T-helper 2 cell treated with Interferon-gamma antibody and Interleukin-4, amounts not matched to agents 5 μg/mL and 100 μg/mL, for 36 hours (primary cell): ENCODE data around the gene GCGR.
"Not testable (repeated sequence)": the region's sequence is repeated elsewhere in the genome, so short reads cannot be mapped to it uniquely, and the experiment has no call there.

Source experiments
- DNase-seq: peaks from one replicate; pipeline ENCODE4 v3.0.0; 2021; ENCODE audit warnings: low spot score
- H3K27ac Mint-ChIP-seq: one replicate; pipeline ENCODE4 v1.8.0; 2021; ENCODE audit warnings: mild to moderate bottlenecking, mixed read lengths
- H3K27me3 Mint-ChIP-seq: one replicate; pipeline ENCODE4 v1.8.0; 2021; ENCODE audit warnings: low read depth, mixed read lengths
- H3K36me3 Mint-ChIP-seq: one replicate; pipeline ENCODE4 v1.8.0; 2021; ENCODE audit warnings: low read depth, mixed read lengths
- H3K4me1 Mint-ChIP-seq: one replicate; pipeline ENCODE4 v1.8.0; 2021; ENCODE audit warnings: low read depth, mixed read lengths
- H3K4me3 Mint-ChIP-seq: one replicate; pipeline ENCODE4 v1.8.0; 2022; ENCODE audit warnings: mild to moderate bottlenecking, moderate library complexity, mixed read lengths
- H3K9me3 Mint-ChIP-seq: one replicate; pipeline ENCODE4 v1.8.0; 2021; ENCODE audit warnings: mixed read lengths

The GCGR gene

GRCh38 chr17:81833160-81833920 lies 29.4 kb downstream of the GCGR start, which contains the start of gene MCRIP1:
MCRIP1 (minus strand) TSS chr17:81833291; CDS start chr17:81824506, 8,785 bp downstream.
- H3K27me3 Mint-ChIP-seq = no peaks in the 10 kb centered on the region
- H3K4me3 Mint-ChIP-seq = peak within 1 kb of the TSS; percentile 88
- peaks cover 17% of the 10 kb centered on the region for H3K4me1 Mint-ChIP-seq
- H3K9me3 Mint-ChIP-seq = no peaks in the 10 kb centered on the region
- peak; percentile 98 for DNase-seq
- H3K27ac Mint-ChIP-seq = peak within 1 kb of the TSS; percentile 89
- H3K36me3 Mint-ChIP-seq = no peaks in the 10 kb centered on the region

DNA sequence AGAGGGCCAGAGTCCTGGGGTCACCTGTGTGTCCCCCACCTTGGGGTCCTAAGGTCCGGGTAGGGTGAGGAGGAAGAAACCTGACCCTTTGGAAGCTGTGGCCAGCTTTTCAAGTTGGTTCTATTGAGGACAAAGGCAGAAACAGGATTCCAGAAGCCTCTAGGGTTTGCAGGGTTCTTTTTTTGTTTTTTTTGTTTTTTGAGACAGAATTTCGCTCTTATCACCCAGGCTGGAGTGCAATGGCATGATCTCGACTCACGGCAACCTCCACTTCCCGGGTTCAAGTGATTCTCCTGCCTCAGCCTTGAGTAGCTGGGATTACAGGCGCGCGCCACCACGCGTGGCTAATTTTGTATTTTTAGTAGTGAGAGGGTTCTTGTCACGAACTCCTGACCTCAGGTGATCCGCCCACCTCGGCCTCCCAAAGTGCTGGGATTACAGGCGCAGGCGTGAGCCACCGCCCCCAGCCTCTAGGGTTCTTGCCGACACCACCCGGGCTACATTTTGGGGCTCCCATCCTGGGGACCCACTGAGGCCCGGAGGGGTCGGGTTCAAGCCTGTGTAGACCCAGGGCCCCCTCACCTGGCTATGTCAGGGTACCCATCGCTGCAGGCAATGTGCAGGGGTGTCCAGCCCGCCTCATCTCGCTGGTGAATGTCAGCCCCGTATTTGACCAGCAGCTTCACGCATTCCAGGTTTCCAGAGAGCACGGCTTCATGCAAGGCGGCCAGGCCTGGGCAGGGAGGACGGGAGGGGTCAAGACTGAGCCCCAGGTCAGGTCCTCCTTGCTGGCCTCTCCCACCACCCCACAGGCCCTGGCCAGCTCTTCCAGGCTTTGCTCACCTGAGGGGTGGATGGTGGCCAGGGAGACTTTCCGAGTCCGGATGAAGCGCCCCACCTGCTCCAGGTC lies 30.2 kb downstream of the GCGR start:
- Mint-ChIP-seq H3K36me3 (no peaks in the 10 kb centered on the region), H3K4me3 (peak overlapping the region; percentile 78), H3K27ac (peak overlapping the region; percentile 82), H3K4me1 (peaks cover 17% of the 10 kb centered on the region), H3K27me3 (no peaks in the 10 kb centered on the region), H3K9me3 (no peaks in the 10 kb centered on the region)
- no peak for DNase-seq

GRCh38 chr17:81834831-81835267 lies 30.9 kb downstream of the GCGR start, which contains the start of gene PPP1R27:
PPP1R27 (minus strand) TSS chr17:81835050; CDS start chr17:81834953, 97 bp downstream.
- Mint-ChIP-seq H3K36me3 (no peaks in the 10 kb centered on the region), H3K4me3 (peak within 1 kb of the TSS; percentile 78), H3K27ac (peak within 1 kb of the TSS; percentile 82), H3K27me3 (no peaks in the 10 kb centered on the region), H3K4me1 (peaks cover 17% of the 10 kb centered on the region), H3K9me3 (no peaks in the 10 kb centered on the region)
- no peak for DNase-seq

GRCh38 chr17:81837641-81838040 lies 33.7 kb downstream of the GCGR start:
- Mint-ChIP-seq H3K9me3 (no peaks in the 10 kb centered on the region), H3K27me3 (no peaks in the 10 kb centered on the region), H3K4me3 (no peak overlapping the region), H3K27ac (no peak overlapping the region), H3K4me1 (peaks cover 4% of the 10 kb centered on the region), H3K36me3 (no peaks in the 10 kb centered on the region)
- no peak for DNase-seq

- H3K4me1 Mint-ChIP-seq = peaks cover 2% of the 10 kb centered on the region
- peaks cover 7% of the 10 kb centered on the region for H3K36me3 Mint-ChIP-seq
- no peaks in the 10 kb centered on the region for H3K9me3 Mint-ChIP-seq
- H3K27me3 Mint-ChIP-seq = no peaks in the 10 kb centered on the region
- H3K27ac Mint-ChIP-seq = no peak overlapping the region
- DNase-seq = no peak
- H3K4me3 Mint-ChIP-seq = no peak overlapping the region
Observed at GRCh38 chr17:81838753-81839255, 34.9 kb downstream of the GCGR start.

GRCh38 chr17:81839301-81839700 lies 35.4 kb downstream of the GCGR start:
- Mint-ChIP-seq H3K4me1 (no peaks in the 10 kb centered on the region), H3K27ac (no peak overlapping the region), H3K36me3 (peaks cover 9% of the 10 kb centered on the region), H3K27me3 (no peaks in the 10 kb centered on the region), H3K9me3 (no peaks in the 10 kb centered on the region), H3K4me3 (no peak overlapping the region)
- DNase-seq = no peak

DNA sequence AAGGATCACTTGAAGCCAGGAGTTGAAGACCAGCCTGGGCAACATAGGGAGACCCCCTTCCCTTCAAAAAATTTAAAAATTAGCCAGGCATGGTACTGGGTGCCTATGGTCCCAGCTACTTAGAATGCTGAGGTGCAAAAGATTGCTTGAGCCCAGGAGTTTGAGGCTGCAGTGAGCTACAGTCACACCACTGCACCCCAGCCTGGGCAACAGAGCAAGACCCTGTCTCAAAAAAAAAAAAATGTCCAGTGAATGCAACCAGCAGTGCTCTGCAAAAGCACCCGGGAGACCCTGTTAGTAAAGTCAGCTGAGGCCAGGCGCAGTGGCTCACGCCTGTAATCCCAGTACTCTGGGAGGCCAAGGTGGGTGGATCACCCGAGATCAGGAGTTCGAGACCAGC lies 36.1 kb downstream of the GCGR start:
- not testable (repeated sequence) for H3K4me3 Mint-ChIP-seq, H3K27me3 Mint-ChIP-seq, H3K9me3 Mint-ChIP-seq, H3K27ac Mint-ChIP-seq, DNase-seq, H3K4me1 Mint-ChIP-seq
- peaks cover 14% of the 10 kb centered on the region for H3K36me3 Mint-ChIP-seq

- Mint-ChIP-seq H3K27ac (no peak overlapping the region), H3K27me3 (no peaks in the 10 kb centered on the region), H3K4me1 (no peaks in the 10 kb centered on the region), H3K9me3 (no peaks in the 10 kb centered on the region), H3K4me3 (no peak overlapping the region), H3K36me3 (peaks cover 21% of the 10 kb centered on the region)
- DNase-seq = no peak
Observed at GRCh38 chr17:81840826-81841778, 37.2 kb downstream of the GCGR start.

DNA sequence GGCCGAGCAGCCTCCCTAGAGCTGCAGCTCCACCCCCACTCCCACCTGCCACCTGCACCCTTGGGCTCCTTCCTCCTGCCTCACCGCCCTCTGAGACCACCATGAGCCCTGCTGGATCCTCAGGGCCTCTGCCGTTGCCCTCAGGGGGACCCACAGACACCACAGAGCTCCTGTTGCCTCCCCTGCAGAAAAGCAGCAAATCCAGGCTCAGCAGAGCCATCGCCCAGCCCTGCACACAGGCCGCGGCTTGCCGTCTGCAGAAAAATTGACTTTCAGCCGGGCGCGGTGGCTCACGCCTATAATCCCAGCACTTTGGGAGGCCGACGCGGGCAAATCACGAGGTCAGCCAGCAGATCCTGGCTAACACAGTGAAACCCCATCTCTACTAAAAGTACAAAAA lies 37.9 kb downstream of the GCGR start:
- Mint-ChIP-seq H3K4me3 (no peak overlapping the region), H3K4me1 (no peaks in the 10 kb centered on the region), H3K9me3 (no peaks in the 10 kb centered on the region), H3K36me3 (peaks cover 26% of the 10 kb centered on the region), H3K27me3 (no peaks in the 10 kb centered on the region), H3K27ac (no peak overlapping the region)
- DNase-seq = no peak

- H3K9me3 Mint-ChIP-seq = no peaks in the 10 kb centered on the region
- no peak overlapping the region for H3K27ac Mint-ChIP-seq
- H3K27me3 Mint-ChIP-seq = no peaks in the 10 kb centered on the region
- peaks cover 29% of the 10 kb centered on the region for H3K36me3 Mint-ChIP-seq
- no peak overlapping the region for H3K4me3 Mint-ChIP-seq
- H3K4me1 Mint-ChIP-seq = no peaks in the 10 kb centered on the region
- DNase-seq = no peak
Observed at GRCh38 chr17:81842378-81842724, 38.4 kb downstream of the GCGR start.

- Mint-ChIP-seq H3K36me3 (peaks cover 30% of the 10 kb centered on the region), H3K4me1 (no peaks in the 10 kb centered on the region), H3K27me3 (no peaks in the 10 kb centered on the region), H3K9me3 (no peaks in the 10 kb centered on the region), H3K4me3 (no peak overlapping the region), H3K27ac (no peak overlapping the region)
- no peak for DNase-seq
Observed at GRCh38 chr17:81842725-81843504, 39.0 kb downstream of the GCGR start.

GRCh38 chr17:81843713-81844326 lies 39.9 kb downstream of the GCGR start:
- no peak for DNase-seq
- Mint-ChIP-seq H3K27me3 (no peaks in the 10 kb centered on the region), H3K4me3 (no peak overlapping the region), H3K4me1 (no peaks in the 10 kb centered on the region), H3K9me3 (no peaks in the 10 kb centered on the region), H3K36me3 (peaks cover 32% of the 10 kb centered on the region), H3K27ac (no peak overlapping the region)
